OCI-M2 (cell line): ENCODE results near the gene ZNF860.
"Not testable (repeated sequence)": the region's sequence is repeated elsewhere in the genome, so short reads cannot be mapped to it uniquely, and the experiment has no call there.

Source experiments
- DNase-seq: peaks from one replicate; lab custom pipeline; 2025; ENCODE audit not compliant: unreplicated experiment; lab: John Stamatoyannopoulos, UW

The ZNF860 gene

GRCh38 chr3:31995026-31995425 lies 13.5 kb downstream of the ZNF860 start:
- not testable (repeated sequence) for DNase-seq

GRCh38 chr3:31996195-31996594 lies 14.6 kb downstream of the ZNF860 start:
- DNase-seq, result no peak

- DNase-seq, result no peak
Measured at GRCh38 chr3:31997500-31997899, 15.9 kb downstream of the ZNF860 start.

GRCh38 chr3:31999907-32000439 lies 18.4 kb downstream of the ZNF860 start:
- no peak for DNase-seq

GRCh38 chr3:32000877-32001276 lies 19.3 kb downstream of the ZNF860 start:
- DNase-seq, result no peak

- no peak for DNase-seq
Measured at GRCh38 chr3:32002561-32003368, 21.2 kb downstream of the ZNF860 start.

GRCh38 chr3:32003380-32003779 lies 21.8 kb downstream of the ZNF860 start:
- no peak for DNase-seq

GRCh38 chr3:32004113-32004765 lies 22.7 kb downstream of the ZNF860 start:
- no peak for DNase-seq

GRCh38 chr3:32009101-32009500 lies 27.6 kb downstream of the ZNF860 start:
- no peak for DNase-seq

GRCh38 chr3:32009957-32010356 lies 28.4 kb downstream of the ZNF860 start:
- DNase-seq, result no peak

GRCh38 chr3:32010699-32011098 lies 29.1 kb downstream of the ZNF860 start:
- DNase-seq, result not testable (repeated sequence)

- DNase-seq, result not testable (repeated sequence)
Measured at GRCh38 chr3:32015638-32016037, 34.1 kb downstream of the ZNF860 start.

GRCh38 chr3:32017286-32017685 lies 35.7 kb downstream of the ZNF860 start:
- DNase-seq, result no peak

- DNase-seq, result no peak
Measured at GRCh38 chr3:32018757-32019564, 37.4 kb downstream of the ZNF860 start.

- DNase-seq, result no peak
Measured at GRCh38 chr3:32021155-32021554, 39.6 kb downstream of the ZNF860 start.

- DNase-seq, result no peak
Measured at GRCh38 chr3:32021748-32022147, 40.2 kb downstream of the ZNF860 start.

GRCh38 chr3:32022947-32023346 lies 41.4 kb downstream of the ZNF860 start:
- DNase-seq, result no peak

GRCh38 chr3:32026593-32026992 lies 45.0 kb downstream of the ZNF860 start:
- DNase-seq, result no peak

- no peak for DNase-seq
Measured at GRCh38 chr3:32037932-32038267, 56.4 kb downstream of the ZNF860 start.

- no peak for DNase-seq
Measured at GRCh38 chr3:32041316-32041715, 59.8 kb downstream of the ZNF860 start.
